NCI-H2227 (cell line): ENCODE data around the gene SLC35B2.

Experiments
- DNase-seq: peaks from one replicate; lab custom pipeline; 2025; ENCODE audit not compliant: unreplicated experiment; lab: John Stamatoyannopoulos, UW

Gene SLC35B2

GRCh38 chr6:44268095-44268628, 10.8 kb upstream of the SLC35B2 start:
- peak; percentile 73 for DNase-seq

DNA sequence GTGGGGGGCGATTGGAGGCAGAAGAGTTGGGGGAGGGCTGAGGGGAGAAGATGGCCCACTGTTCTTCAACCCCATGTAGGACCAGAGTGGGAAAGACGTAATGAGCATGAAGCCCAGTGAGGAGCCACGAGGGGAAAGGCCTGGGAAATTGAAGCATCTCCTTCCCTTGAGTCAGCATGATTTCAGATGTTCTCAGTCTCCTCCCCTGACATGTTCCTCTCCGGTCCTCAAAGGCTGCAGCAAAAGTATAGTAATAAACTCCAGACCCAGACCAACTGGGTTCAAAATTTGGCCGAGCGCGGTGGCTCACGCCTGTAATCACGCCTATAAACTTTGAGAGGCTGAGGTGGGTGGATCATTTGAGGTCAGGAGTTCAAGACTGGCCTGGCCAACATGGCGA, 9.9 kb upstream of the SLC35B2 start:
- DNase-seq = no peak

GRCh38 chr6:44266347-44266746, 9.0 kb upstream of the SLC35B2 start:
- DNase-seq = no peak

- no peak for DNase-seq
Measured at GRCh38 chr6:44265722-44266233, 8.4 kb upstream of the SLC35B2 start.

DNA sequence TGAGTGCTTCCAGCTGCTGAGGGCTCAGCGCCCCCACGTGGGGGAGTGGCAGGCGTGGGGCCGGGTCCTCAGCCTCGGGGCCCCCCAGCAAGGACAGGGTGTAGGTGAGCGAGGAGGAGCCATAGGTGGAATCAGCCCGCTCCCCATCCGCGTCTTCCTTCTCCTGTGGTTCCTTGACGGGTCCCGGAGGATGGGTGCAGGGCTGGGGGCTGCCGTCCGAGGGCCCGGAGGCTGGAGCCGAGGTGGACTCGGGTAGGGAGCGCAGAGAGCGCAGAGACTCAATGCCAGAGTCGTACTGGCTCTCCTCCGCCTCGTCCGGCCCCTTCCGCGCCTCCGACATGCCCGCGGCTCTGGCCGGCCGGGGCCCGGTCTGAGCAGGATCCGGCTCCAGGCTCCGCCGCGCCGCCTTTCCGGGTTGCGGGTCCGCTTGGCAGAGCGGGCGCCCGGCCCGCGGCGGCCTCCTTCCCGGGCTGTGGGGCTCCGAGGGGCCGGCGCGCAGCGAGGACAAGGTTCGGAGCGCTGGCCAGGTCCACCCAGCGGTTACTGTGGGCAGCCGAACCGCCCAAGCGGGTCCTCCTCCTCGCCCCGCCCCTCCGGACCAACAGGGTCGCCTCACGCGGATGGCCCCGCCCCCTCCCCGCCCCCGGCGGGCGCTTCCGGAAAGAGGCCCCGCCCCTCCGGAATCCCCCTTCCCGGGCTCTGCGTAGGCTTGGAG, 7.8 kb upstream of the SLC35B2 start, which contains the start of gene NFKBIE:
Gene NFKBIE, minus strand, starts transcription at position 545 of the 715 bp plus-strand sequence. Its CDS starts 205 bp downstream, at position 340.
- DNase-seq = peak; percentile 89

GRCh38 chr6:44264154-44265006, 7.1 kb upstream of the SLC35B2 start:
- DNase-seq = no peak

- no peak for DNase-seq
Measured at GRCh38 chr6:44263354-44264100, 6.2 kb upstream of the SLC35B2 start.

DNA sequence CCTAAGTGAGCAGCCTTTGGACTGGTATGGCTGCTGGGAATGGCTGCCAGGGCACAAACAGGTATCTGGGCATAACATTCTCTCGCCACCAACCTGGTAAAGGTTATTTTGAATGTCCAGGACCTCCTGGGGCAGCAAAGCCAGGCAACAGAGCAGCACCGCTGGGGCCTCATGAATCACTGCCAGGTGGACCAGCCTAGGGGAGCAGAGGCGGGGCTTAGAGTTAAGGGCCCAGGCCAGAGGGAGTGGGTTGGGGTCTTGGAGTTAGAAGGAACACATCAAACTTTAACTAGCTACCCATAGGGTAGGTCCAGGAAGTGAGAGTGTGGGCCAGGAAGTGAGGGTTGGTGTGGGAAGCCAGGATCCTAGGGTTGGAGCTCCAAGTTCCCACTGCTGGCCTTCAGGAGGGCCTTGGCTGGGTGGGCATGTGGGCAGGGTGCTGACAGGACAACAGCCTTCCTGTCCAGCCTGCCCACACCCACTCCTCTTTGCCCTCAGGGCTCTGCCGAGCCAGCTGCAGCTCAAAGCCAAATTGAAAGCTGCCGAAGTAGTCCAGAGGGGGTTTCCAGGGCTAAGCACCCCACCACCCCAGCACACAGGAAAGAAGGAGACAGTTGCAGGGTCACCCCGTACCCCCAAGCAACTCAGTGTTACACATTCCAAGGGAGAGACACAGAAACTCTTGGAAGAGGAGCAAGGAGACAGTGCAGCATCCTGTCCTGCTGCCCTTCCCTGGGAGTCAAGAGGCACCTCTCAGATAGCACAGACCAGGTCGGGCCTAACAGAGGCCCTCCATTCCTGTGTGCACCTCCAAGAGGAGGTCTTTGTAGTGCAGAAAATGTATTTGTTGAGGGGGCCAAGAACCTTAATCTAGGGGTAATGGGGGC, 5.4 kb upstream of the SLC35B2 start:
- no peak for DNase-seq

DNA sequence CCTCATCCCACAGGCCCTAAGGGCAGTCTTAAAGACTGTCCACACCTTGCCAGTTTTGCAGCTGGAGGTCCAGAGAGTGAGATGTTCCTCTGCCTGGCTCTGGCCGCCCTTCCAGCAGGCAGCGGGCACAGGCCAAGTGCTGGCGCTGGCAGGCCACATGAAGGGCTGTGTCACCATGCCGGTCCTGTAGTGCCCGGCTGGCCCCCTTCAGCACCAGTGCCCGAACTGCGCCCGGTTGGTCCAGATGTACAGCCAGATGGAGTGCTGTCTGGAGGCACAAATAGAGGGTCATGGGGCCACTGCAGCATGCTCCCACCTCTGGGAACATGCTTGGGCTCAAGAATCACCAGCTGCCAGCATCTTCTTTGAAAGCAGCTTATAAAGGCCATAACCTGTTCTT, 4.3 kb upstream of the SLC35B2 start:
- no peak for DNase-seq

GRCh38 chr6:44260451-44261297, 3.3 kb upstream of the SLC35B2 start:
- no peak for DNase-seq

GRCh38 chr6:44260011-44260410, 2.7 kb upstream of the SLC35B2 start:
- no peak for DNase-seq

GRCh38 chr6:44258921-44259320, 1.6 kb upstream of the SLC35B2 start:
- DNase-seq = no peak

DNA sequence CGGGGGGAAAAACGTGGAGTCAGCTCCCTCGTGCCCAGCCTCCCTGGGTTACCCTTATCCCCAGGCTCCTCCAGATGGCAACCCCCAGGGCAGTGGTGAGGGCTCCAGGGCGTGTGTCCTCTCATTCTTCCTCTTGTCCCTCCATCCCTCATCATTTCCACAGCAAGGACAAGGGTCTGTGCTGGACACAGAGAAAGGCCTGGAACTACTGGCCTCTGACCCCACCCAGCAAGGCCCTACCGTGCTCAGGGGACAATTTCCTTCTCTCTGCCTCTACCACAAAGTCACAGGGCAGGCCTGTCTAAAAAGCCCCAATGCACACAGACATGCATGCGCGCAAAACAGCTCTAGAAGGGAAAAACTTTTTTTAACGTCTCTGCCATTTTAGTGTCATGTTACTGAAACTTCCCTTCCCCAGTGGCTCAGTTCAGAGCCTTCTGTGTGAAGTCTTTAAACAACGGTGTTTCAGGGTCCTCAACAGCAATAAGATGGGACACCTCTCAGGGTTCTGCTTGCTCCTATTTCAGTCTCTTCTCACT, 1.1 kb upstream of the SLC35B2 start:
- no peak for DNase-seq

DNA sequence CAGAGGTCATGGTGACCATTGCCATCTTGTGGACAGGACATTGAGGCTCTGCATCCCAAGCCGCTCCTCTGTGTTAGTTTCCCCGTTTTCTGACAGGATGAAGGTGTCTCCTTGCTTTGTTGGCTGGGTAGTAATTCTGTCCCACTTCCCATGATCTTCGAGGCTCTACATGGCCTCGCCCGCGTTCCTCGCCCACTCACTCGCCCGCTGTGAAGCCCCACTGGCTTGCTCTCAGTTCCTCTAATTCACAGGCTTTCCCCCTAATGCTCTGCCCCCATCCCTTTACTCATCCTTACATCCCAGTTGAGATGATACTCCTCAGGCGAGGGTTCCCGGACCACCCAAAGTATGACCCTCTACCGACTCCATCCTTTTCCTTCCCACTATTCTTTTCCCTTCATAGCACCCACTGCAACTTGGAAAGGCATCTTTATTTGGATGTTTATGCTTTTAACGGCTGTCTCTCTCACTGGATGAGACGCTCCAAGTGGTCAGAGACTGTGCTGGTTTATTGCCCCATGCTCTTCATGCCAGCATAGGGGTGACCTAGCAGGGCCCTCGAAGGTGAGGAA, 511 bp upstream of the SLC35B2 start:
- DNase-seq = no peak

GRCh38 chr6:44256775-44257024, 628 bp downstream of the SLC35B2 start:
- no peak for DNase-seq

DNA sequence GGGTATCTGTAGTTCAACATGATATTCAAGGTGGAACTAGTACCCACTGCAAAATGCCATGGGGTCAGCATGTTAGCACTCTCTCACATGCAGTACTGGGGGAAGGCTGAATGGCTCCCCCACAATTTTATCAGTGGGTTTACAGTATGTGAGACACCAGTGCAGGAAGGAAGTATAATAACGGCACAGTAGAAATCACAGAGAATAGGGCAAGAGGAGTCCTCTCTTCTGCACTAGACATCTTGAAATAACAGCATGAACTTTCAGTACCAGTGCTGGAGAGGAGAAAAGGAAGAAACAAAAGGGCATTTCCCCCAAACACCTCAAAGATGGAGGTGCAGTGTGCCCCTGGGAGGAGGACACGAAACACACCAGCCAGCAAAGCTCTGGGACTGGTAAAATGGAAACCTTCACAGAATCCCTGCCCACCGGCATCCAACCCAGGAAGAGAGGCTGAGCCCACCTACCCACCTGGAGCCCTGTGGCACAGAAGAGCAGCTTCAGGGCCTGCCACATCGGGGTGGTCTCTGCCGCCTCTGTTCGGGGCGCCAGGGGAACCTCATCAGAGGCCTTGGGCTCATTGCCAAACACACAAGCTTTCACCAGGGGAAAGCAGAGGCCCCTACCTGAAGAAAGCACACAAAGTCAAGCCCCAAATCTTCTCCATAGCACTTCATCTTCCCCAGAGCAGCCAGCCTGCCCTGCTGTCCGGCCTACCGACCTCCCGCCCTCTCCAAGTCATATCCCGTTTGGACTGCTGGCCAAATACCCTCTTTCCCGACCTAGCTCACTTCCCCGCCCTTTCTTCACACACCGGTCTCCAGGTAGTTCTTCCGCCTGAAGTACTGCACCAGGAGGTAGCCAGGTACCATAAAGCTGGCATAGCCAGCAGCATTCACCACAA, 1.2 kb downstream of the SLC35B2 start:
- no peak for DNase-seq

- DNase-seq = no peak
Measured at GRCh38 chr6:44255105-44255808, 2.1 kb downstream of the SLC35B2 start.
